ENCODE data around the gene JMJD4.

GRCh38 chr1:227766015-227766634 is 31.0 kb upstream of the JMJD4 start:
- TF ChIP-seq CTCF (IDR thresholded peaks at IDR 0.05; ENCODE audit: low read depth, low read length) (no peak), EZH2phosphoT487 (IDR thresholded peaks at IDR 0.05; ENCODE audit: low read depth) (no peak)

All from OCI-LY3 (cell line).